H1 (cell line): ENCODE results near the gene HECTD4. TPM values are rescaled to one million over a fixed set of nuclear protein-coding genes. Genes with fewer than 3 reads are reported as not detected.

Source experiments
- E2F6 ChIP-seq: IDR thresholded peaks from 2 replicates; pipeline ENCODE4 v1.6.1; 2012; ENCODE audit warnings: inconsistent platforms
- NANOG ChIP-seq: IDR thresholded peaks from 2 replicates; pipeline ENCODE4 v1.6.1; 2011; ENCODE audit warnings: low read length, low read depth, mild to moderate bottlenecking, inconsistent platforms; ENCODE audit not compliant: insufficient read depth, poor library complexity, severe bottlenecking
- PHF8 ChIP-seq: fragments of 200-600 bp; sonication (generic); conservative IDR thresholded peaks from 2 replicates; pipeline ENCODE4 v1.7.1; 2012; ENCODE audit warnings: low read depth, mild to moderate bottlenecking, inconsistent platforms, low read length, moderate library complexity
- TCF12 ChIP-seq: IDR thresholded peaks from 2 replicates; pipeline ENCODE4 v1.6.1; 2011; ENCODE audit warnings: low read depth, mild to moderate bottlenecking, low read length
- YY1 ChIP-seq: IDR thresholded peaks from 2 replicates; pipeline ENCODE4 v1.6.1; 2011; ENCODE audit warnings: low read depth, mild to moderate bottlenecking, low read length
- polyA plus RNA-seq, 7 experiments: library from polyadenylated mRNA; depleted of rRNA in 3 of 7; stranded (reverse) in 5 of 7; unstranded in 2 of 7; fragments of >200 nt in 5 of 7; fragments of 200-250 nt in 2 of 7; gene quantifications; 1 replicate in 5 of 7; 2 replicates in 1 of 7; 4 replicates in 1 of 7; pipeline versions ENCODE4 v1.2.1 to v1.2.3, GENCODE V29; 2011 to 2013; ENCODE audit warnings: missing spikeins in 2 of 7, mixed read lengths in 2 of 7
- total RNA-seq: library from RNA; stranded (reverse); fragmentation: NEBNext Ultra II Directional; extraction: Animal tissue kit (Norgen Biotek cat#: 25700); gene quantifications from 2 replicates; pipeline ENCODE4 v1.2.1, GENCODE V29; 2021

Gene HECTD4
- total and polyA plus RNA-seq, 2 of the 8 experiments (the other 6 are each of a cell fraction or from before 2014, with no cell fraction given) = 6.5 to 33.7 TPM

- TF ChIP-seq E2F6 = no peak
- no peak for TF ChIP-seq TCF12
- TF ChIP-seq NANOG = no peak
- no peak for TF ChIP-seq YY1
- no peak for TF ChIP-seq PHF8
- TF ChIP-seq, all 59 proteins: peak for 0
These were observed 147.9 kb downstream of the HECTD4 start (continued) for GRCh38 chr12:112234303-112234702.
